GM19372 (cell line): ENCODE measurements around the gene OGT.
A peak's percentile ranks its signal among the peaks of the same experiment; 100 is the strongest.
"Not testable (repeated sequence)": the region's sequence is repeated elsewhere in the genome, so short reads cannot be mapped to it uniquely, and the experiment has no call there.

Experiments
- ATAC-seq: cut with Tn5 transposase; IDR thresholded peaks from one replicate; pipeline ENCODE4 v1.9.1; 2021; ENCODE audit warnings: mild to moderate bottlenecking, low read depth, moderate library complexity; ENCODE audit not compliant: unreplicated experiment

Gene OGT

GRCh38 chrX:71532753-71533425 is at the start of gene OGT:
Gene OGT, plus strand, starts transcription at chrX:71533104. Its CDS starts 196 bp downstream, at chrX:71533300.
- ATAC-seq, result peak; percentile 76

- ATAC-seq, result no peak
These were observed 45.1 kb upstream of the OGT start for GRCh38 chrX:71487814-71488213.

- ATAC-seq, result no peak
These were observed 43.4 kb upstream of the OGT start for GRCh38 chrX:71489540-71489939.

- peak; percentile 65 for ATAC-seq
These were observed 40.5 kb upstream of the OGT start for GRCh38 chrX:71492231-71493065.

- no peak for ATAC-seq
These were observed 39.7 kb upstream of the OGT start for GRCh38 chrX:71493111-71493613.

GRCh38 chrX:71495979-71496378 is 36.9 kb upstream of the OGT start:
- not testable (repeated sequence) for ATAC-seq

- no peak for ATAC-seq
These were observed 36.4 kb upstream of the OGT start for GRCh38 chrX:71496476-71496875.

- not testable (repeated sequence) for ATAC-seq
These were observed 30.8 kb upstream of the OGT start for GRCh38 chrX:71502080-71502479.

GRCh38 chrX:71504346-71504745 is 28.6 kb upstream of the OGT start:
- no peak for ATAC-seq

- no peak for ATAC-seq
These were observed 23.6 kb upstream of the OGT start for GRCh38 chrX:71509289-71509688.

- no peak for ATAC-seq
These were observed 22.7 kb upstream of the OGT start for GRCh38 chrX:71510161-71510560.

GRCh38 chrX:71513731-71514130 is 19.2 kb upstream of the OGT start:
- ATAC-seq, result not testable (repeated sequence)

GRCh38 chrX:71514367-71515037 is 18.4 kb upstream of the OGT start:
- peak; percentile 83 for ATAC-seq

GRCh38 chrX:71515038-71515396 is 17.9 kb upstream of the OGT start:
- ATAC-seq, result no peak

GRCh38 chrX:71525316-71525715 is 7.6 kb upstream of the OGT start:
- ATAC-seq, result no peak

- no peak for ATAC-seq
These were observed 689 bp upstream of the OGT start for GRCh38 chrX:71532078-71532752.

GRCh38 chrX:71533516-71533850 is 579 bp downstream of the OGT start:
- no peak for ATAC-seq

- ATAC-seq, result no peak
These were observed 1.1 kb downstream of the OGT start for GRCh38 chrX:71533851-71534561.

- no peak for ATAC-seq
These were observed 2.1 kb downstream of the OGT start for GRCh38 chrX:71534773-71535544.
